NCI-H1092 treated with DMSO at 0.1 percent for 48 hours (cell line): ENCODE results near the gene SEC31A.

Experiments used
- DNase-seq: peaks from one replicate; lab custom pipeline; 2025; lab: John Stamatoyannopoulos, UW

The SEC31A gene

DNA sequence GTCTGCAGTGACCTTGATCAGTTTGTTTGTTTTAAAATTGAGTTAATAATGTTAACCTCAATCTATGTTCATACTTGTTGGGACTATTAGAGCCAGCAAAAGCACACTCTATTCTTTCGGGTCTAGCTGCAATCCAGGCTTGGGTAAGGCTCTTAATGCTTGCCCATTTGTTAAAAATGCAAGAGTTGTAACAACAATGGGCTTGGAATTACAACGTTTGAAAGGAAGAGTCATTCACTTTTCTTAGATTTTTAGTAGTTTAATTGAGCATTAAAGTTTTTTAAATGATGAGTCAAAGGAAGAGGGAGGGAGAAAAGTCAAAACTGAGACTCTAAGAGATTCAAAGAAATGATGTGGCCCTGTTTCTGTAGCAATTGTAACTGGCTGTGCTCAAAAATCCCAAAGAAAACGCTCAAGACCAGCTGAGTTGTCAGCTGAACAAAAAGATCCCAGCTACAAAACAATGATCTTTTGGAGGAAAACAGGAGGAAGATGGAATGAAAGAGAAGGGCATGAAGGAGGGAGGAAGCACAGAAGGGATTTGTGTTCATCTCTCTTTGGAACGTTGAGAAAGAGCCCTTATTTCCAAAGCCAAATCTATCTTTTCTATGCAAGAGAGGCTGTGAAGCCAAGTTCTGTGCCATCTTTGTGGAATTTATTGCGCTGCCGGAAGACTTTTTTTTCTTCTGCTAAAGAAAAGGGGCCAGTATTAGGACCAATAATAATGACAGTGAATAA, 97.9 kb downstream of the SEC31A start:
- no peak for DNase-seq

DNA sequence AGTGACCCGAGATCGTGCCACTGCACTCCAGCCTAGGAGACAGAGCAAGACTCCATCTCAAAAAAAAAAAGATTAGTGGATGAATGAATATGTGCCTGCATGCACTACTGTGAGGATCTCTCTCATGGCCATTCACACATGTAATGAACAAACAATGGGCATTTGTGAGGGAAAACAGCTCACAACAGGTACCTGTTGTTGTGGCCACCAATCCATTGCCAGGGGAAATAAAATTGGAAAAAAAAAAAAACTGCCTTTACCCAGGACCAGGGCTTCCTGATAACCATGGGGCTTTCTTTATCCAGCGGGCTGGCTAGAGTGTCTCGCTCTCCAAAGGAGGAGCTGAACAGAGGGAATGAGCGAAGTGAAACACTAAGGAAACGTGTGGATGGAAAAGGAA, 99.8 kb downstream of the SEC31A start:
- DNase-seq = no peak

DNA sequence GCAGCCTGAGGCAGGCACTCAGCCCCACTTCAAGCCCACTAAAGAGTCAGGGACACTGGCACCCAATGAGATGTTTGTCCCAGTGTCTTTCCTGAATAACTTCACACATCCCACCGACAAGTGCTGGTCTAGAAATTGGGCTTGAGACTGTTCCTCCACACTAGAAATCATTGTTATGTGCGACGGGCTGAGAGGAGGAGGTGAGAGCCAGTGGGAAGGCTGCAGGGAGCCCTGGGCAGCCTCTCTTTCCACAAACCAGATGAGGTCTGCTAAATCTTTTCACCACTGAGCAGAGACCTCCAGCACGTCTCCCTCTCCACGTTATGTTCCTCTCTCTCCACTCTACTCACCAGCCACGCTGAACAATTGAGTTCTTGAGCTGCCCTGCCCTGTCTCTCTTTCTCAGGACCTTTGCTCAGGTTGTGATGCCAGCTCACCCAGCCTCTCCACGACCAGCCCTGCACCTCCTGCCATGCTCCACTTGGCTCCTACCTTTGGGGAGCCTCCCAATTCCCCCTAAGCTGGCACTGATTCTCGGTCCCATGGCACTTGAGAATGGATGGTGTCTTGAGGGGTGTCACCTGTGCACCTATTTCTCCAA, 100.8 kb downstream of the SEC31A start:
- no peak for DNase-seq

DNA sequence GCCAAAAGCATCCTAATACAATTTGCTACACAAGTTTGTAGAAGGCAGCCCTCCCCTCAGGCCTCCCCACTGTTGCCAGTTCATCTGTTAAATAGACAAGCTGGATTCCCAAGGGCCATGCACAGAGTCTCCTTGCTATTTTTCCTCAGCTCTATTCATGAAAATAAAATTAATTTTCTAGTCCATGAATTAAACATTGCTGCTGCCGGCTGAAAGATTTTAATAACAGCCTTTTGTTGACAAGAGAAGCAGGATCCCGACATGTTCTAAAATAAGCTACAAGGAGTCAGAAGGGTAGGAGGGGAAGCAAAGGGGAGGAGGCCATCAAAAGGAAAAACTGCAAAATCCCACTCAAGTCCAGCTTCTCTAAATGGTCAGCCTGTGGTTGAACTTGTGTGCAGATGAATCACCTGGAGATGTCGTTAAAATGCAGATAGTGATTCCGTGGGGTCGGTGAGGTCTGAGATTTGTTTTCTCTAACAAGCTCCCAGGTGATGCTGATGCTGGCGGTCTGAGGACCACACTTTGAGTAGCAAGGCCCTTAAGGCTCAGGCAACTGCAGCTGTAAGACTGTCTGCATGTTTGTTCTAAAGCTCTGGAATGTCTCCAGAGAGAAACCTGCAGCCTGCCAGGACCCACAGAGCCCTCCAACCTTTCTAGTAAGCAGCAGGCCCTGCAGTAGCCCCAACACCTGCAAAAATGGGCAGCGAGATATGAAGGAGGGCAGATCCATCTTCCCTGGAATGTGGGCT, 101.8 kb downstream of the SEC31A start:
- no peak for DNase-seq

DNA sequence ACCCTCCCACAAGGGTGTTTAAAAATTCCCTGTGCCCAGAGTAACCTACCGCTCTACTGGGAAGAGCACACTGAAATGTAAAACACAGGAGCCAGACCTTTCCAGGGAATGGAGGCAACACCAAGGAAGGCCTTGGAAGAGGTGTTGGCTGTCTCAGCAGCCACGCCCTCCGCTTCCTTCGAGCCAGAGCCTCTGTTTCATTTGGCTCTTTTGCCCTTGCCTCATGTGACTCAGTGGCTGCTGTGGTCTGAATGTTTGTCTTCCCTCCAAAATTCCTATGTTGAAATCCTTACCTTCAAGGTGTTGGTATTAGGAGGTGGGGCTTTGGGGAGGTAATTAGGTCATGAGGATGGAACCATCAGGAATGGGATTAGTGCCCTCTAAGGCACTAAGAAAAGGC, 103.6 kb downstream of the SEC31A start:
- DNase-seq = no peak

DNA sequence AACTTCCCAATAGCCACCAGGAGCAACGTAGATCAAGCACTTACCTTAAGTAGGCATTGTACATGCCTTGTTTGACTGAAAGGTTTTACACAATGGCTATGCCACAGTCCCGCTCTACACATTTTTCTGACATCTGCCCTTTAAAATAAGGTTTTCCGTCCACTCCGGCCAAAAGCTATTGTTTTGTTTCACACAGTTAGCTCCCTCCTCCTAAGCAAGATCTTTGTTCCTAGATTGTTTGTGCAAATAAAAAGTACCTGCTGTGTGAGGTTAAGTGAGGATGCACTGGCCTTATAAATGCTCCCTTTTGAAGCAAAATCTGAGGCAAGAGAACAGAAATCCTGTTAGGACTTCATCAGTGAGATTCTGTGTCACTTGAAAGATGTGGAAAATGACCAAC, 104.1 kb downstream of the SEC31A start:
- DNase-seq = no peak

DNA sequence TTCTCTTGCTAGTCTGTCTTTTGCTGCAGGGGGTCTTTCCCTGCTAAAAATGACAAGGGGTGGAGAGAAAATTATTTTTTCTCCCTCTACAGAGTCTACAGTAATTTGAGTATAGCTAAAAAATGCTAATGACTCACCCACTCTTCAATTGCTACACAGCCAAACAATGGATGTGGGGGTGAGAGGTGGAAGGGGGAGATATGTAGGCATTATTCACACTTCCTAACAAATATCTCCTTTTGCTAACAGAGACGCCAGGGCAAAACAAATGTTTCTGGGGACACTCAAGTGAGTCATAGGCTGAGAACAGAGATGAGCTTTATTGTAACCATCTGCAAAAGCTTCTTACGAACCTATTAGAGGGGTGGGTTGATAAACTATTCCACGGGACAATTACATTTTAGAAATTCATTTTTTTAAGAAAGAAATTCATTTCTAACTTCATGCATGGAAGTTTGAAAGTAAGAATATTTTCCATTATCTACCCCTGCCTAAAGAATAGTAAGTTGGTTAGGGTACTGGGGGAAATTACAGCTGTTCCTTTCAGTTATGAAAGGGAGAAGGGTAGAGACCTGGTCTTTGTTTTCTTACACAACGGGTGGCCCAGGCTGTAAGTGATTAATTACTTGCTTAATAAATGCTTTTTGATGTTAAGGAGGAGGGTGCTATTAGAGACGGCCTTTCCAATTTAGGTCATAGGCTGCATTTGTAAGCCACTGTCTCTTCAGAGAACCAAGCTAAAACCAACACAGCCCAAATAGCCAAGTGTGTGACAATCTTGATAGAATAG, 105.1 kb downstream of the SEC31A start:
- no peak for DNase-seq

DNA sequence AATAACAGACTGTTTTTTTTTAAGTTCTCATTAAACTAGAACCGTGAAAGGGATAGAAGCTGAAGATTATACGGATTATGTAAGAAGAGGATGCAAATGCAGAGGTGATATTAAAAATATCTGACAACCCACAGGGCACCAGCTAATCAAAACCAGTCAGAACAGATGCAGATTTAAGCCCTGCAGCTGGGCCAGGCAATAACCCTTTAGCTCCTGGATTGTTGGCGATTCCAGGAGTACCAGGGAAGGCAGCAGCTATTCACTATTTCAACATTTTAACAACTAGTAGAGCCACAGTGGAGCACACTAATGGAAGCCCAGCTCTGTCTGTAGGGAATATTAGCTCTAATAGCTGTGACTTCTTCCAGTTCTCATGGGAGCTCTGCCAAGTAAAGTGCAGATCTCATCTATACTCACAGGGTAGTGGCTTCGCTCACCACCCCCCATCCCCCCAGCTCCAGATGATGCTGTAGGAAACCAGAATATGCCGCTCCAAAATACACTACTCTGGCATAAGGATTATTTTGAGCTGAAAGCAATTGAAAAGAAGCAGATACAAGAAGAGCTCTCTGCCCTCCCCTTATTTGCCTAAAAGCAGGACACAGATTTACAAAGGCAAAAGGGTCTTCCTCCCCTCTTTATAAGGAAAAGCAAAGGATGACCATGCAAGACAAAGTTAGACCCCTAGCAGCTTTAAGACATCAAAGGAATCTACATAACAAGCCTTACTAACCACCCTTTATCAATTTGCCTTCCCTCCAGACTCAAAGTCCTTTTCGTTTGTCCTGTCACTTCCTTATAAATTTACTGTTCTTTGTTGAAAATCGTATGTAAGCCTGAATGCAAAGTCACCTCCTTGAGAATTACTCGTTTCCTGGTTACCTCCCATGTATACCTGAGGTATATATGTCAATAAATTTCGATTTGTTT, 106.0 kb downstream of the SEC31A start:
- no peak for DNase-seq

DNA sequence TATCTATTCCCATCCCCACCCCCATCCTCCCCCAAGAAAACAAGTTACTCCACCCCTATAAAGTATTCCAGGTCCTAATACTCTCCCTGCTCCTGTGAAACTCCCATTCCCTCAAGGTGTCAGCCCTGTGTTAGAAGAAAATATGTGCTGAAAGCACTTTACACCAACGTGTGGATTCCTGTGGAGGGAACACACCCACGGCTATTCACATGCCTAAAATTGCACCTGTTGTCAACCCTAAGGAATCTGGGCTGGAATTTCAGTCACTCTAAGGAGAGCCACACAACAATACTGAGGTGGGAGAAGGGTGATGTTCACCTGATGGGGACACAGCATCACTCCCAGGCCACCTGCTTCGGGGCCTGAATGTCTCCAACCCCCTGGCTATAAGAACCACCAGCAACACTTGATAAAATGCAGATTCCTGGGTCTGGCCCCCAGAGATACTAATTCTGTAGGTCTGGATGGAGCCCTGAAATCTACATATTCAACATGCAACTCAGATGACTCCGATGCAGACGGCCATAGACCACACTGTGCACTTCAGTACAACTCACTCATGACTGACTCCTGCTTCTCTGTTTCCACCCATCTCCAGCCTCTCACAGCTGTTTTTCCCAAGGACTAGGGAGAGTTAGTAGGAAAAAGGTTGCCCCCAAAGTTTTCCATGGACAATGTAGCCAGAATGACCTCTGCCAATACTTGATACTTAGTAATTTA, 108.2 kb downstream of the SEC31A start:
- no peak for DNase-seq

DNA sequence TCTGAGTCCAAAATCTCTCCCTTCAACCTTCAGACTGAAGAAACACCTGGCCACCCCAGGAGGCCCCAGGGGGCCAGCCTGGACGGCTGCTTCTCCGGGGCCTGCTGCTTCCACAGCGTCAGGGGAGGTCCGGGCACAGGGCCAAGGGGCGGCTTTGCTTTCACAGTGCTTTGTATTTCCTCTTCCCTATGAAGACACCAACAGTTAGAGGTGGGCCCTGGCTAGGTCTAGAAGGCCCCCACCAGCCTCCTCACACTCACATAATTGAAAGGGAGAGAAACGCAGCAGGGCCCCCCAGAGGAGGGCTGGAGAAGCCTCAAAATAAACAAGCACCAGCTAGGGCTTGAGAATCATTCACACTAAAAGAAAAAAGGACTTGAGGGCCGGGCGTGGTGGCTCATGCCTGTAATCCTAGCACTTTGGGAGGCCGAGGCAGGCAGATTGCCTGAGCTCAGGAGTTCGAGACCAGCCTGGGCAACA, 110.2 kb downstream of the SEC31A start:
- peak; percentile 97 for DNase-seq

DNA sequence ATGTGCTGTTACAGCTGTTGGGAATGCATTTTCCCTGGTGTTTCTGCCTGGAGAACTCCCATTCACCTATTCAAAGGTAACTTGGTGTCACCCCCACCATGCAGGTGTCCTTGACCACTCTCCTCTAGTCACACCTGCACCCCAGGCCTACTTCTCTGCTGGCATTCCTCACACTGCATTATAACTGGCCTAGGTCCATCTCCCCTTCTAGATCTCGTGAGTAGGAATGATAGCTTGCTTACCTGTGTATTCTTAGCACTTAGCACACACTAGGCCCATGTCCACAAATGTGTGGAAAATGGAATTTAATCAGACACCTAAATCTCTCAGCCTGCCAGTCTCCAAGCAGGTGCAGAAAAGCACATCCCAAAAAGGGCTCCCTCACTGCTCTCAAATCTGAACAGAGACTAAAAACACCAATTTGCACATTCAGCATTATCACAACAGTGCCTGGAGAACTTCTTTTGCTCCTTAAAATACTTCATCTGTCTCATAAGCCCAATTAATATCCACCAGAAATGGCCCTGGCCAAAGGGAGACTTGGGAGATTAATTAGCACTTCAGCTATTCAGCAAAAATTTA, 110.7 kb downstream of the SEC31A start:
- no peak for DNase-seq

DNA sequence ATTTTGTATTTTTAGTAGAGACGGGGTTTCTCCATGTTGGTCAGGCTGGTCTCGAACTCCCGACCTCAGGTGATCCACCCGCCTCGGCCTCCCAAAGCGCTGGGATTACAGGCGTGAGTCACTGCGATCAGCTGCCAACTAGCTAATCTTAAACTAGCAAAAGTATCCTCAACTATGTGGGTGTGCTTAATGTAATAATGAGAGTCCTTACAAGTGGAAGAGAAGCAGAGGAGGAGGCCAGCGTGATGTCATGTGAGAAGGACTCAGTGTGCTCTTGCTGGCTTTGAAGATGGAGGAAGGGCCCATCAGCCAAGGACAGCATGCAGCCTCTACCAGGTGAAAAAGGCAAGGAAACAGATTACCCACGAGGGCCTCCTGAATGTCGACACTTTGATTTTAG, 111.9 kb downstream of the SEC31A start:
- no peak for DNase-seq

DNA sequence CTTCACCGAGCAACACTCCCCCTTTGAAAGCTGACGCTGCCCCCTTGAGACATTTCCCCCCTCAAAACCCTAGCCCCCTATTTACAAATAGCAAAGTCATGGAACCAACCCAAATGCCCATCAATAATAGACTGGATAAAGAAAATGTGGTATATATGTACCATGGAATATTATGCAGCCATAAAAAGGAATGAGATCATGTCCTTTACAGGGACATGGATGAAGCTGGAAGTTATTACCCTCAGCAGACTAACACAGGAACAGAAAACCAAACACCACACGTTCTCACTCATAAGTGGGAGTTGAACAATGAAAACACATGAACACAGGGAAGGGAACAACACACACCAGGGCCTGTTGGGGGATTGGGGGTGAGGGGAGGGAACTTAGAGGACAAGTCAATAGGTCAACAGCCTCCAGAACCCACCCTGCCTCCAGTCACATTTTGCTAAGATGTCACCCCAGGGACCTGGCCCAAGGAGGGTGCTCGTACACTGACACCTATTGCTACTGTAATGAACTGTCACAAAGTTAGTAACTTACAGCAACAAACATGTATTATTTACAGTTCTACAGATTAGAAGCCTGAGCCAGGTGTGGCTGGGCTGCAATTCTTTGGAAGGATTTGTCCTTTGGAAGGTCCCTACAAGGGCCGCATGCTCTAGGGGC, 113.0 kb downstream of the SEC31A start:
- DNase-seq = no peak

DNA sequence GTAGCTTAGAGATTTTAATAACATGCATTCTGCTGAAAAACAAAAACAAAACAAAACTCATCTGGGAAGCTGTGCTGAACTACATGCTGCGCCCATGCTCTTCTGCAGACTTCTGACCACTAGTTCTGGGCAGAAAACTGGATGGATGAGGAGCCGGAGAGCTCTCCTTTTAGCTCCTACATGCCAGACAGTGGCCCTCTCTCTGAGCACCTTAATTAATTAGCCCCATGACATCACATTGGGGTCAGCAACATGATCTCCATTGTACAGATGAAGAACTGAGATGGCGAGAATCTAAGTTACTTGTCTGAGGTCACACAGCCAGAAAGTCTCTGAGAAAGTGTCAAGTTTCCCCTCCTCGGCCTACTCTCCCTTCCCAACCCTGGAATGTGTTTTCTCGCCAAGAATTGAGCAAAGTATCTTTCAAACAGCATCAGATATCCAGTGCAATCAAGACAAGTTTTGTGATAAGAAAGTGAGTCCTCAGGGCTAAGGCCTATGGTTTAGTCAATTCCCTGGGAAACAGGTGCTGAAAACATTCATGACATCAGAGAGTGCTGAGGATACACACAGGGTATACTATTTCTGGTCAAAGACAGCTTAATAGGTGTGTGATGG, 113.9 kb downstream of the SEC31A start:
- no peak for DNase-seq

DNA sequence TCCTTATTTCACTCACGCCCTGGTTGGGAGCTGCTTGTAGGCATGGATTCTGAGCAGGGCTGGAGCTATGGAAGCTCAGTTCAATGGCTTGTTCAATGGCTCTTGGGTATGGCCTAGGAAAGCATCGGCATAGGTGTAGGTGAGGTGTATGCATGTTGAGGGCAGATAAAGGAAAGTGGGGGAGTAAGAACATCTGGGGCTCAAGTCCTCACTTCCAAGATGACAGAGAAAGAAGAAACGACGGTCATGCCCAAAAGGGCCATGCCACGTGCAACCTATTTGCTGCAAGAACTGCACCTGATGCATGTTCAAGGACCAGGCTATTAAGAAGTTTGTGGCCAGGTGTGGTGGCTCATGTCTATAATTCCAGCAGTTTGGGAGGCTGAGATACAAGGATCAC, 115.7 kb downstream of the SEC31A start:
- DNase-seq = no peak

DNA sequence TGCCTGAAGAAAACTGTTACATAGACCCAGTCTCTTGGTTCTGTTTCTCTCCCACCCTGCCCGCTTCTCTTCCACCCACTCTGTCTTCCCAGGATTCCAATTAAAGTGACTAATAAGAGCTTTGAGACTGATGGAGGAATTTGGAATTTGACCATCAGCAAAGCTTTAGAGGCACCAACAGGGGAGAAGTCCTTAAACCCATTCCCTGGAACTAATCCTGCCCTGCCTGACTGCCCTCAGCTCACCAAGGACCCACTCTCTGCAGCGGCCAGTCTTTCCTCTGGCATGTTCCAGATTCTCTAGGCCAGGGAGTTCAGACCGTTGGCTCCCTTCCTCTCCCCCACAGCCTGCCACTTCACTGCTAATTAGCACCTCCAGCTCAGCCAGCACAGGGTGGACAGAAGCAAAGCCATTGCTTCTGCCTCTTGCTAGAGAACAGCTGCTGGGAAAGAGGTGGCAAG, 116.2 kb downstream of the SEC31A start:
- peak; percentile 10 for DNase-seq

DNA sequence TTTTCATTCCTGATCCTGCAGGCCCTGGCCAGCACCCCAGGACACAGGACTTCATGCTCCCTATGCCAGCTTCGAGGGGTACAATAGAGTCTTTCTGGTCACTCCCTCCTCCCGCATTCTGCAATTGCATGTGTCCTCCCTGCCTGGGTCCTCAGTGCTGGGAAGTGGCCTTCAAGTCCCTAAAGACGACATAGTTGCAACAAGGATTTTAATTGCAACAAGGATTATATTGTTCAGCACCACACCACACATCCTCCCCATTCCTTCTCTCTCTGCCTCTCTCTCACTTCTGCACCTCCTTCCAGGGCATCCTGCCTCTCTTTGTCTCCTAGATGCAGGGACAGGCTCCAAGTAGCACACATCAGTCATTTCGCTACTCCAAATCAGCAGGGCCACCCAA, 117.9 kb downstream of the SEC31A start:
- no peak for DNase-seq

DNA sequence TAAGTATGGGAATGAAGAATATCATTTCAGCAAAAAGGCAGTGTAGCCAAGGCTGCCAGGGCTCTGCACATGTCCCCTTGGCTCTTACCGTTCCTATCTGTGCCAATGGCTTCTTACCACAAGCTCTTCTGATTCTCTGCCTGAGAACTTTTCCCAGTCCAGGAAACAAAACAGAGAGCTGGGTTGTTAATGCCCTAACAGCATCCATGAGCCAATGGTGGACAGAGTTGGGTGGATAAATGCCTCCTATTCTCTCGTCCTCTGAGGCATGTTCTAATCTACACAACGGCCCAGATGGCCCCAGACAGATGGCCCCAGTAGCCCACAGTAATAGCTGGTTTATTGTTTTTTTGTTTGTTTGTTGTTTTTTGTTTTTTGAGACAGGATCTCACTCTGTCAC, 120.3 kb downstream of the SEC31A start:
- DNase-seq = no peak
